MM.1S (cell line): ENCODE measurements around the gene HDAC10.

Experiments
- EZH2 ChIP-seq: fragments of 300-600 bp; sonication (generic); optimal IDR thresholded peaks from 2 replicates; pipeline ENCODE3; 2017; ENCODE audit warnings: low read depth, mild to moderate bottlenecking, antibody characterized with exemption, low read length, mixed read lengths
- EZH2phosphoT487 ChIP-seq: fragments of 300-600 bp; sonication (generic); IDR thresholded peaks from 2 replicates; pipeline ENCODE4 v1.6.1; 2018; ENCODE audit warnings: antibody characterized with exemption, low read length
- TF ChIP-seq, protein P1 (sequence below): fragments of 300-600 bp; sonication (generic); IDR thresholded peaks from 2 replicates; pipeline ENCODE4 v1.5.1; 2016; ENCODE audit warnings: antibody characterized with exemption, low read length, mixed read lengths

DNA sequence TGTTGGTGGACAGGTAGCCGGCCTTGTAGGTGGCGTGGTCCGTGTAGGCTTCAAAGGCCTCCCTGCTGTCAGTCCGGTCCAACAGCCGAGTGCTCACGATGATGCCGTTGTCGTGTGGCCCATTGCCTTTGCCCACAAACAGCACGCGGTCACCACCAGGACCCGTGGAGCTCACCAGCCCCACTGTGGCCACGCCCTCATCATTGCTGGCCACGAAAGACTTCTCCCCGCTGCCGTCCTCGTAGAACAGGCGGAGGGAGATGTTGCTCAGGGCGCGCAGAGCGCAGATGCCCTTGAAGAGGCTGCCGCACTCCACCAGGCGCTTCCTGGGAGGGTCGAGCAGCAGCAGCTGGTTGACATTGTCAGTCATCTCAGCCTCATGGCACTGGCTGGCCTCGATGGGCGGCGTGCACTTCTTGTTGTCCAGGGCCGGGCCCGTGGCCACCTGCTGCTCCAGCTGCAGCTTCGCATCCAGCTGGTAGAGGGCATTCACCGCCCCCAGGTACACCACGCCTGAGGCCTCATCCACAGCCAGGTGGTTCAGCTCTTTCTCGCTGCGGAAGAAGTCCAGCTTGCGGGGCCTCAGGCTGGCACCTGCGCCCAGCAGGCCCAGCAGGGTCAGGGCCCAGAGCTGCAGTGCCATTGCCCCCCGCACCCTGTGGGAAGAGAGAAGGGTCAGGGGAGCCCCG, 39.0 kb upstream of the HDAC10 start:
- TF ChIP-seq, protein P1, sequence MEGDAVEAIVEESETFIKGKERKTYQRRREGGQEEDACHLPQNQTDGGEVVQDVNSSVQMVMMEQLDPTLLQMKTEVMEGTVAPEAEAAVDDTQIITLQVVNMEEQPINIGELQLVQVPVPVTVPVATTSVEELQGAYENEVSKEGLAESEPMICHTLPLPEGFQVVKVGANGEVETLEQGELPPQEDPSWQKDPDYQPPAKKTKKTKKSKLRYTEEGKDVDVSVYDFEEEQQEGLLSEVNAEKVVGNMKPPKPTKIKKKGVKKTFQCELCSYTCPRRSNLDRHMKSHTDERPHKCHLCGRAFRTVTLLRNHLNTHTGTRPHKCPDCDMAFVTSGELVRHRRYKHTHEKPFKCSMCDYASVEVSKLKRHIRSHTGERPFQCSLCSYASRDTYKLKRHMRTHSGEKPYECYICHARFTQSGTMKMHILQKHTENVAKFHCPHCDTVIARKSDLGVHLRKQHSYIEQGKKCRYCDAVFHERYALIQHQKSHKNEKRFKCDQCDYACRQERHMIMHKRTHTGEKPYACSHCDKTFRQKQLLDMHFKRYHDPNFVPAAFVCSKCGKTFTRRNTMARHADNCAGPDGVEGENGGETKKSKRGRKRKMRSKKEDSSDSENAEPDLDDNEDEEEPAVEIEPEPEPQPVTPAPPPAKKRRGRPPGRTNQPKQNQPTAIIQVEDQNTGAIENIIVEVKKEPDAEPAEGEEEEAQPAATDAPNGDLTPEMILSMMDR = no peak
- TF ChIP-seq EZH2 (no peak), EZH2phosphoT487 (no peak)
